IMR-90 (cell line): Measurements from ENCODE around the gene BET1L. TPM values are rescaled to one million over a fixed set of nuclear protein-coding genes. Genes with fewer than 3 reads are reported as not detected.

ENCODE experiments used
- ATAC-seq: fragments of 200-7000 bp; cut with Tn5 transposase; 2 replicates; pipeline ENCODE4 v1.9.1; 2020; ENCODE audit warnings: low read depth, mild to moderate bottlenecking, moderate library complexity
- BruUV-seq: library from RNA; stranded (reverse); fragments of 400-500 nt; replicated peaks from 2 replicates; lab custom pipeline; 2021; lab: Mats Ljungman, UMichigan
- CTCF ChIA-PET: fragments of 300-600 bp; formaldehyde crosslinking; extraction: SDS; loops from one replicate; lab custom pipeline; 2021; ENCODE audit warnings: antibody characterized with exemption; lab: Yijun Ruan, JAX
- POLR2A ChIA-PET: fragments of 300-600 bp; sonication (Branson Sonifier 250); formaldehyde crosslinking; loops from one replicate; lab custom pipeline; 2022; ENCODE audit warnings: antibody characterized with exemption; ENCODE audit not compliant: unreplicated experiment; lab: Charles Lee
- DNase-seq: peaks from one replicate; pipeline ENCODE4 v3.0.0; 2013
- H2AFZ ChIP-seq: replicated peaks from 2 replicates; pipeline ENCODE3; 2013; ENCODE audit warnings: low read length, mild to moderate bottlenecking; ENCODE audit not compliant: poor library complexity
- H2AK5ac ChIP-seq: 2 replicates; pipeline ENCODE4 v1.6.1; 2013; ENCODE audit warnings: low read depth, low read length, inconsistent platforms
- H2AK9ac ChIP-seq: replicated peaks from 2 replicates; pipeline ENCODE3; 2013; ENCODE audit warnings: mild to moderate bottlenecking, low read depth, low read length, moderate library complexity; ENCODE audit not compliant: poor library complexity
- H2BK120ac ChIP-seq: 2 replicates; pipeline ENCODE4 v1.6.1; 2013; ENCODE audit warnings: low read depth, low read length, inconsistent platforms
- H2BK15ac ChIP-seq: 3 replicates; pipeline ENCODE4 v1.6.1; 2013; ENCODE audit warnings: low read depth, low read length, inconsistent platforms
- H2BK20ac ChIP-seq: 2 replicates; pipeline ENCODE4 v1.6.1; 2013; ENCODE audit warnings: low read depth, mild to moderate bottlenecking, inconsistent platforms, low read length, moderate library complexity
- H2BK5ac ChIP-seq: 2 replicates; pipeline ENCODE4 v1.6.1; 2013; ENCODE audit warnings: mild to moderate bottlenecking, low read depth, low read length, inconsistent platforms; ENCODE audit not compliant: poor library complexity, severe bottlenecking
- H3K14ac ChIP-seq: replicated peaks from 2 replicates; pipeline ENCODE4 v1.6.1; 2013; ENCODE audit warnings: low read depth, low read length, inconsistent platforms
- H3K18ac ChIP-seq: 2 replicates; pipeline ENCODE4 v1.6.1; 2013; ENCODE audit warnings: low read depth, low read length, control low read depth
- H3K23ac ChIP-seq: 2 replicates; pipeline ENCODE4 v1.6.1; 2013; ENCODE audit warnings: low read depth, low read length, inconsistent platforms
- H3K27ac ChIP-seq: 2 replicates; pipeline ENCODE4 v1.5.1; 2013; ENCODE audit warnings: mild to moderate bottlenecking, control low read depth, low read length; ENCODE audit not compliant: insufficient read depth
- H3K27me3 ChIP-seq: 2 replicates; pipeline ENCODE4 v1.6.1; 2013; ENCODE audit warnings: low read length; ENCODE audit not compliant: control insufficient read depth, insufficient read depth
- H3K36me3 ChIP-seq: 2 replicates; pipeline ENCODE4 v1.6.1; 2013; ENCODE audit warnings: low read length, mixed read lengths; ENCODE audit not compliant: control insufficient read depth, insufficient read depth
- H3K4ac ChIP-seq: 2 replicates; pipeline ENCODE4 v1.6.1; 2013; ENCODE audit warnings: low read depth, low read length, inconsistent platforms
- H3K4me1 ChIP-seq: 2 replicates; pipeline ENCODE4 v1.6.1; 2013; ENCODE audit warnings: low read length, mixed read lengths; ENCODE audit not compliant: control insufficient read depth, insufficient read depth
- H3K4me2 ChIP-seq: 2 replicates; pipeline ENCODE4 v1.6.1; 2013; ENCODE audit warnings: low read depth, mild to moderate bottlenecking, control low read depth, low read length, moderate library complexity
- H3K4me3 ChIP-seq: 2 replicates; pipeline ENCODE4 v1.5.1; 2013; ENCODE audit warnings: low read depth, mild to moderate bottlenecking, control low read depth, low read length, moderate library complexity; ENCODE audit not compliant: insufficient read depth
- H3K56ac ChIP-seq: 2 replicates; pipeline ENCODE4 v1.6.1; 2013; ENCODE audit warnings: low read length, inconsistent platforms; ENCODE audit not compliant: insufficient read depth; ENCODE audit errors: extremely low read depth
- H3K79me1 ChIP-seq, 2 experiments: 2 replicates each; pipeline ENCODE4 v1.6.1; 2013; ENCODE audit warnings: low read length in 2 of 2, inconsistent platforms in 1 of 2, low read depth in 1 of 2
- H3K9ac ChIP-seq: 2 replicates; pipeline ENCODE4 v1.6.1; 2013; ENCODE audit warnings: low read depth, low read length, control low read depth
- H3K9me1 ChIP-seq: 2 replicates; pipeline ENCODE4 v1.6.1; 2013; ENCODE audit warnings: low read length, inconsistent platforms; ENCODE audit not compliant: insufficient read depth
- H3K9me3 ChIP-seq: 2 replicates; pipeline ENCODE4 v1.6.1; 2013; ENCODE audit warnings: low read length; ENCODE audit not compliant: control insufficient read depth, insufficient read depth
- H4K20me1 ChIP-seq: 2 replicates; pipeline ENCODE4 v1.6.1; 2013; ENCODE audit warnings: low read length, inconsistent platforms; ENCODE audit not compliant: insufficient read depth
- H4K5ac ChIP-seq: 2 replicates; pipeline ENCODE4 v1.6.1; 2013; ENCODE audit warnings: mild to moderate bottlenecking, low read depth, low read length, control low read depth
- H4K8ac ChIP-seq, 2 experiments: 2 replicates each; pipeline ENCODE4 v1.6.1; 2013; ENCODE audit warnings: low read depth in 2 of 2, low read length in 2 of 2, control low read depth in 1 of 2, inconsistent platforms in 1 of 2
- H4K91ac ChIP-seq: 2 replicates; pipeline ENCODE4 v1.6.1; 2013; ENCODE audit warnings: low read depth, low read length, inconsistent platforms; ENCODE audit not compliant: insufficient read depth
- BHLHE40 ChIP-seq: fragments of 150-350 bp; IDR thresholded peaks from 2 replicates; pipeline ENCODE4 v1.6.1; 2016; ENCODE audit warnings: mild to moderate bottlenecking, low read depth, low read length
- CHD1 ChIP-seq: IDR thresholded peaks from 2 replicates; pipeline ENCODE4 v1.6.1; 2012; ENCODE audit warnings: low read depth, low read length, improper control_type of control experiment
- FOS ChIP-seq: fragments of 150-350 bp; IDR thresholded peaks from 2 replicates; pipeline ENCODE4 v1.6.1; 2016; ENCODE audit warnings: low read depth, low read length
- MAZ ChIP-seq: IDR thresholded peaks from 2 replicates; pipeline ENCODE4 v1.6.1; 2012; ENCODE audit warnings: low read depth, mild to moderate bottlenecking, low read length, improper control_type of control experiment, moderate library complexity, borderline replicate concordance
- MXI1 ChIP-seq: IDR thresholded peaks from 2 replicates; pipeline ENCODE4 v1.6.1; 2012; ENCODE audit warnings: low read depth, mild to moderate bottlenecking, low read length, moderate library complexity, borderline replicate concordance
- NFE2L2 ChIP-seq: fragments of 150-350 bp; IDR thresholded peaks from 2 replicates; pipeline ENCODE4 v1.6.1; 2016; ENCODE audit warnings: low read depth, mild to moderate bottlenecking, low read length
- POLR2A ChIP-seq: IDR thresholded peaks from 2 replicates; pipeline ENCODE4 v1.6.1; 2012; ENCODE audit warnings: mild to moderate bottlenecking, low read depth, low read length
- RAD21 ChIP-seq: IDR thresholded peaks from 2 replicates; pipeline ENCODE4 v1.6.1; 2012; ENCODE audit warnings: low read length, improper control_type of control experiment
- RCOR1 ChIP-seq: IDR thresholded peaks from 2 replicates; pipeline ENCODE4 v1.6.1; 2012; ENCODE audit warnings: mild to moderate bottlenecking, low read length, improper control_type of control experiment; ENCODE audit not compliant: insufficient replicate concordance
- RFX5 ChIP-seq: IDR thresholded peaks from 2 replicates; pipeline ENCODE4 v1.8.0; 2012; ENCODE audit warnings: low read depth, mild to moderate bottlenecking, low read length, moderate library complexity
- SMC3 ChIP-seq: fragments of 150-350 bp; IDR thresholded peaks from 2 replicates; pipeline ENCODE4 v1.6.1; 2016; ENCODE audit warnings: low read depth, mild to moderate bottlenecking, antibody characterized with exemption, low read length, moderate library complexity
- WGBS, 2 experiments: methylation state at CpG; one replicate each; pipeline versions ENCODE4 v1.1.5 to v1.1.7; 2013; ENCODE audit warnings: missing lambda C conversion rate in 2 of 2; ENCODE audit not compliant: insufficient read length in 1 of 2; ENCODE audit errors: extremely low coverage in 2 of 2; 5-methylcytosine and 5-hydroxymethylcytosine counted together
- dilution Hi-C: fragments of 300-500 bp; cut with HindIII; formaldehyde crosslinking; loops from one replicate; pipeline ENCODE4 v1.14.3; 2018; ENCODE audit warnings: low sequenced_read_pairs; ENCODE audit not compliant: unreplicated experiment
- in situ Hi-C: fragments of 300-500 bp; cut with MboI; formaldehyde crosslinking; loops from 3 replicates; pipeline ENCODE4 v1.14.3; 2019; ENCODE audit warnings: low sequenced_read_pairs, inconsistent platforms, mixed read lengths
- intact Hi-C: fragments of 100-400 bp; cut with micrococcal nuclease; formaldehyde crosslinking; loops from 2 replicates; pipeline ENCODE4 v1.10.0; 2022
- polyA plus RNA-seq, 3 experiments: library from polyadenylated mRNA; depleted of rRNA; stranded (reverse); fragments of >200 nt; gene quantifications; 2 replicates each; pipeline ENCODE4 v1.2.3, GENCODE V29; 2012; ENCODE audit warnings: low replicate concordance in 1 of 3
- total RNA-seq: library from RNA; depleted of rRNA; stranded (reverse); fragments of >200 nt; gene quantifications from 2 replicates; pipeline ENCODE4 v1.2.3, GENCODE V29; 2012
- TF ChIP-seq, protein P1 (sequence below): fragments of 150-350 bp; IDR thresholded peaks from 2 replicates; pipeline ENCODE4 v1.6.1; 2016; ENCODE audit warnings: low read depth, mild to moderate bottlenecking, low read length, moderate library complexity, borderline replicate concordance
- TF ChIP-seq, protein P2 (sequence below): fragments of 150-350 bp; IDR thresholded peaks from 2 replicates; pipeline ENCODE4 v1.6.1; 2017; ENCODE audit warnings: mild to moderate bottlenecking, antibody characterized with exemption, low read length, low read depth
- TF ChIP-seq, protein P3 (sequence below): conservative IDR thresholded peaks from 2 replicates; pipeline ENCODE4 v1.5.1; 2012; ENCODE audit warnings: mild to moderate bottlenecking, low read depth, low read length, improper control_type of control experiment

BET1L gene
- total and polyA plus RNA-seq, 2 of the 4 experiments (the other 2 are of a cell fraction), result 10.8 to 90.7 TPM

DNA sequence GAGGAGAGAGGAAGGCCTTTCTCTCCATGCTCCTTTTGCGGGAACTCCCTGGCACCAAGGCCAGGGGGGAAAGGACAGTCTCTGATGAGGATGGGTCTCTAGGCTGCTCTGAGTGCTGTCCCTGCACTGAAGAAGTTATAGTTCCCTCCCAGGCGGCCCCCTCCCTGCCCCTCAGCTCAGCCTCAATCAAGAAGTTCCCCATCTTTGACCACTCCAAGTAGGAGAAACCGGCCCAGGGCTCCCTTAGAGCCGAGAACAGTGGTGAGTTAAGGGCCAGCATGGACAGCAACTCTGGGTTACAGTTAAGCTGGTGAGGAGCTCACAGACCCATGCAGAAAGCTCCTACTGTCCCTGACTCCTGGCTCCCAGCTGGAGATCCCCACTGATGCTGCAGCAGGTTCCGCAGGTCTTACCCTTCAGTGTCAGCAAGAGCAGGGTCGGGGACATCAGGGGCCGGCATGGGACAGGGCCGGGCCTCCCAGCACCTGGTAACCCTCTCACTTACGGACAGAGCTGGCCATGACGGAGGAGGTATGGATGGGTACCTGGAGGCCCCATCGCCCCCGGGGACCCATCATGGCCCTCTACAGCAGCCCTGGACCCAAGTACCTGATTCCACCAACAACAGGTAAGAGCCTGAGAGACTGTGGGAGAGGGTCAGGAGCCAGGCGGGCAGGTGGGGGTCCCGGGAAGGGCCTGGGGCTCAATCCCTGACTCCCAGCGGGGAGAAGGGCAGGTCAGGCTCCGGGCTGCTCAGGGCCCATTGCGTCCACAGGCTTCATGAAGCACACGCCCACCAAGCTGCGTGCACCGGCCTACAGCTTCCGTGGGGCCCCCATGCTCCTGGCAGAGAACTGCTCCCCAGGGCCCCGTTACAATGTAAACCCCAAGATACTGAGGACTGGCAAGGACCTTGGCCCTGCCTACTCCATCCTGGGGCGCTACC, 10.1 kb downstream of the BET1L start:
- peak overlapping the region; percentile 28 for H2AK9ac ChIP-seq
- POLR2A ChIA-PET, result no interaction called here
- no peak overlapping the region for H4K5ac ChIP-seq
- TF ChIP-seq RFX5, result no peak
- TF ChIP-seq, protein P1, sequence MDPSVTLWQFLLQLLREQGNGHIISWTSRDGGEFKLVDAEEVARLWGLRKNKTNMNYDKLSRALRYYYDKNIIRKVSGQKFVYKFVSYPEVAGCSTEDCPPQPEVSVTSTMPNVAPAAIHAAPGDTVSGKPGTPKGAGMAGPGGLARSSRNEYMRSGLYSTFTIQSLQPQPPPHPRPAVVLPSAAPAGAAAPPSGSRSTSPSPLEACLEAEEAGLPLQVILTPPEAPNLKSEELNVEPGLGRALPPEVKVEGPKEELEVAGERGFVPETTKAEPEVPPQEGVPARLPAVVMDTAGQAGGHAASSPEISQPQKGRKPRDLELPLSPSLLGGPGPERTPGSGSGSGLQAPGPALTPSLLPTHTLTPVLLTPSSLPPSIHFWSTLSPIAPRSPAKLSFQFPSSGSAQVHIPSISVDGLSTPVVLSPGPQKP, result no peak
- TF ChIP-seq MAZ, result no peak
- TF ChIP-seq BHLHE40, result no peak
- TF ChIP-seq SMC3, result no peak
- TF ChIP-seq POLR2A, result no peak
- TF ChIP-seq, protein P2, sequence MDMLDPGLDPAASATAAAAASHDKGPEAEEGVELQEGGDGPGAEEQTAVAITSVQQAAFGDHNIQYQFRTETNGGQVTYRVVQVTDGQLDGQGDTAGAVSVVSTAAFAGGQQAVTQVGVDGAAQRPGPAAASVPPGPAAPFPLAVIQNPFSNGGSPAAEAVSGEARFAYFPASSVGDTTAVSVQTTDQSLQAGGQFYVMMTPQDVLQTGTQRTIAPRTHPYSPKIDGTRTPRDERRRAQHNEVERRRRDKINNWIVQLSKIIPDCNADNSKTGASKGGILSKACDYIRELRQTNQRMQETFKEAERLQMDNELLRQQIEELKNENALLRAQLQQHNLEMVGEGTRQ, result no peak
- TF ChIP-seq, protein P3, sequence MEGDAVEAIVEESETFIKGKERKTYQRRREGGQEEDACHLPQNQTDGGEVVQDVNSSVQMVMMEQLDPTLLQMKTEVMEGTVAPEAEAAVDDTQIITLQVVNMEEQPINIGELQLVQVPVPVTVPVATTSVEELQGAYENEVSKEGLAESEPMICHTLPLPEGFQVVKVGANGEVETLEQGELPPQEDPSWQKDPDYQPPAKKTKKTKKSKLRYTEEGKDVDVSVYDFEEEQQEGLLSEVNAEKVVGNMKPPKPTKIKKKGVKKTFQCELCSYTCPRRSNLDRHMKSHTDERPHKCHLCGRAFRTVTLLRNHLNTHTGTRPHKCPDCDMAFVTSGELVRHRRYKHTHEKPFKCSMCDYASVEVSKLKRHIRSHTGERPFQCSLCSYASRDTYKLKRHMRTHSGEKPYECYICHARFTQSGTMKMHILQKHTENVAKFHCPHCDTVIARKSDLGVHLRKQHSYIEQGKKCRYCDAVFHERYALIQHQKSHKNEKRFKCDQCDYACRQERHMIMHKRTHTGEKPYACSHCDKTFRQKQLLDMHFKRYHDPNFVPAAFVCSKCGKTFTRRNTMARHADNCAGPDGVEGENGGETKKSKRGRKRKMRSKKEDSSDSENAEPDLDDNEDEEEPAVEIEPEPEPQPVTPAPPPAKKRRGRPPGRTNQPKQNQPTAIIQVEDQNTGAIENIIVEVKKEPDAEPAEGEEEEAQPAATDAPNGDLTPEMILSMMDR, result no peak
- no peak for TF ChIP-seq NFE2L2
- TF ChIP-seq MXI1, result no peak
- TF ChIP-seq RAD21, result no peak
- no peak for TF ChIP-seq CHD1
- TF ChIP-seq FOS, result no peak
- TF ChIP-seq RCOR1, result no peak
- H3K27me3 ChIP-seq, result no peaks in the 10 kb centered on the region
- dilution Hi-C loops, result no loop called here
- no peak overlapping the region for H2AFZ ChIP-seq
- no peak overlapping the region for H3K56ac ChIP-seq
- H2BK120ac ChIP-seq, result no peak overlapping the region
- H4K20me1 ChIP-seq, result peaks cover 12% of the 10 kb centered on the region
- H2BK15ac ChIP-seq, result no peak overlapping the region
- no peaks in the 10 kb centered on the region for H3K9me3 ChIP-seq
- no peak overlapping the region for H3K4me2 ChIP-seq
- H3K36me3 ChIP-seq, result peaks cover 14% of the 10 kb centered on the region; the same call in 1 of the 2 replicates
- H2BK5ac ChIP-seq, result no peak overlapping the region
- no peak overlapping the region for H3K14ac ChIP-seq
- in situ Hi-C loops, result no loop called here
- H3K4ac ChIP-seq, result no peak overlapping the region
- H3K18ac ChIP-seq, result no peak overlapping the region
- H4K91ac ChIP-seq, result no peak overlapping the region
- peaks cover 7% of the 10 kb centered on the region; the same call in 1 of the 2 replicates for H3K9me1 ChIP-seq
- ATAC-seq (no peak; the same call in 1 of the 2 replicates), DNase-seq (no peak)
- no peak overlapping the region for H3K27ac ChIP-seq
- no TSS peak for BruUV-seq
- H3K4me1 ChIP-seq, result no peaks in the 10 kb centered on the region
- H3K9ac ChIP-seq, result no peak overlapping the region
- no peak overlapping the region for H3K23ac ChIP-seq
- H3K79me1 ChIP-seq, result peaks cover 0 to 18% of the 10 kb centered on the region in 2 experiments; a peak in 2 of 4 replicates
- CTCF ChIA-PET, result no interaction called here
- H2AK5ac ChIP-seq, result no peak overlapping the region
- H2BK20ac ChIP-seq, result no peak overlapping the region
- H3K4me3 ChIP-seq, result no peak overlapping the region
- intact Hi-C loops, result no loop called here
- no peak overlapping the region for H4K8ac ChIP-seq
- WGBS, 2 experiments, result 85% methylated on average over 4 of the region's 23 CpGs; no CpG with 5 or more reads in 1 of the 2 experiments
